Measurements from ENCODE around the gene CPLX3. TPM values are rescaled to one million over a fixed set of nuclear protein-coding genes. Genes with fewer than 3 reads are reported as not detected.
A peak's percentile ranks its signal among the peaks of the same experiment; 100 is the strongest.

CPLX3 gene
- total RNA-seq, 1 experiment from 2014 or later: not detected

GRCh38 chr15:74839526-74840395 is 13.3 kb downstream of the CPLX3 start:
- H3K9me3 Mint-ChIP-seq: no peaks in the 10 kb centered on the region
- Histone ChIP-seq H3K4me2 (ENCODE audit: insufficient read depth, insufficient read length, low read length) (no peak overlapping the region), H3K23me2 (ENCODE audit: insufficient read length, low read depth, low read length, poor library complexity, severe bottlenecking) (peaks cover 6% of the 10 kb centered on the region), H3K18ac (ENCODE audit: insufficient read length, low read depth, low read length) (no peak overlapping the region), H3T11ph (ENCODE audit: low read length) (no peak overlapping the region), H3K9ac (ENCODE audit: extremely low read depth, insufficient read length, low read length) (no peak overlapping the region), H2BK120ac (ENCODE audit: low read depth, low read length, poor library complexity, severe bottlenecking) (no peak overlapping the region), H2BK15ac (ENCODE audit: low read depth, low read length) (no peak overlapping the region), H2AFZ (ENCODE audit: low read length) (no peak overlapping the region), H4K8ac (replicated peaks; ENCODE audit: insufficient read length, low read depth, low read length) (no peak overlapping the region), H4K20me1 (ENCODE audit: control insufficient read depth, insufficient read depth, insufficient read length) (peaks cover 3% of the 10 kb centered on the region), H2BK20ac (ENCODE audit: low read depth, low read length, poor library complexity, severe bottlenecking) (no peak overlapping the region), H2BK5ac (ENCODE audit: insufficient read length, low read length) (no peak overlapping the region), H3K27ac (ENCODE audit: insufficient read length, low read depth, low read length) (no peak overlapping the region), H2BK12ac (ENCODE audit: insufficient read length, low read depth, low read length) (no peak overlapping the region), H2AK5ac (ENCODE audit: insufficient read length, low read length) (no peak overlapping the region), H3K4me1 (ENCODE audit: insufficient read depth, low read length) (no peaks in the 10 kb centered on the region; the same call in 1 of the 2 replicates), H3K4ac (ENCODE audit: low read depth, low read length) (no peak overlapping the region), H4K5ac (ENCODE audit: insufficient read length, low read depth, low read length) (no peak overlapping the region), H3K14ac (ENCODE audit: insufficient read depth, low read length) (no peak overlapping the region), H3K23ac (ENCODE audit: insufficient read length, low read depth, low read length) (no peak overlapping the region), H3K79me1 (ENCODE audit: insufficient read depth, low read depth, low read length, poor library complexity, severe bottlenecking) (no peaks in the 10 kb centered on the region), H3K56ac (ENCODE audit: insufficient read length, low read depth, low read length) (no peak overlapping the region), H3K27me3 (ENCODE audit: insufficient read depth, low read length) (no peaks in the 10 kb centered on the region), H4K91ac (ENCODE audit: insufficient read length, low read depth, low read length) (no peak overlapping the region), H3K79me2 (ENCODE audit: insufficient read depth, low read length) (no peaks in the 10 kb centered on the region), H3K9me3 (ENCODE audit: control insufficient read depth, low read depth, low read length) (no peaks in the 10 kb centered on the region)
- no CpG with 5 or more reads among the region's 31 CpGs for WGBS (ENCODE audit: extremely low coverage, insufficient read length, low lambda C conversion rate)
- H3K4me1 Mint-ChIP-seq: peaks cover 25 to 43% of the 10 kb centered on the region in 2 experiments
- H3K27ac Mint-ChIP-seq: peak overlapping the region in 2 of 3 experiments; percentile 25 to 88; a peak in 3 of 7 replicates
- peak; percentile 48; the same call in 2 of the 3 replicates for TF ChIP-seq CTCF (conservative IDR thresholded peaks at IDR 0.05)
- DNase-seq: peak; percentile 66
- H3K4me3 Mint-ChIP-seq: no peak overlapping the region
- peaks cover 6 to 40% (median 33%) of the 10 kb centered on the region in 3 experiments for H3K36me3 Mint-ChIP-seq (ENCODE audit: insufficient read depth in 1 of 3, low read depth in 3 of 3)
- no peaks in the 10 kb centered on the region for H3K27me3 Mint-ChIP-seq (ENCODE audit: low read depth)

All from H9 (cell line).